A549 (cell line): Measurements from ENCODE around the gene OR1J4. TPM values are rescaled to one million over a fixed set of nuclear protein-coding genes. Genes with fewer than 3 reads are reported as not detected.

Source experiments
- ATAC-seq, 2 experiments: fragments of 200-7000 bp in 1 of 2; fragments of >200 bp in 1 of 2; cut with Nextera tagmentation in 1 of 2; cut with Tn5 transposase in 1 of 2; 3 replicates each; pipeline versions ENCODE4 v1.8.0 to v1.9.1; 2018 to 2020; ENCODE audit warnings: mild to moderate bottlenecking in 1 of 2, moderate library complexity in 1 of 2
- CTCF ChIA-PET: fragments of 300-600 bp; sonication (Branson Sonifier 250); formaldehyde crosslinking; extraction: SDS; loops from one replicate; lab custom pipeline; 2021; ENCODE audit warnings: antibody characterized with exemption, inconsistent platforms; lab: Yijun Ruan, JAX
- POLR2A ChIA-PET: fragments of 350-600 bp; formaldehyde crosslinking; extraction: SDS; loops from one replicate; lab custom pipeline; 2021; ENCODE audit warnings: antibody characterized with exemption, inconsistent platforms; lab: Yijun Ruan, JAX
- DNase-seq, 2 experiments: peaks; one replicate each; pipeline versions ENCODE4 v3.0.0 to v3.0.0-alpha.2; 2011 to 2016; ENCODE audit warnings: low read depth in 1 of 2, low spot score in 1 of 2
- FAIRE-seq: peaks from 2 replicates; lab custom pipeline; 2011; peaks lifted over from hg19 to GRCh38; lab: Jason Lieb, UNC
- H3K27ac ChIP-seq, 2 experiments: fragments of >200 bp; sonication (Bioruptor Twin); formaldehyde crosslinking; 3 replicates each; pipeline ENCODE4 v1.5.1; 2016 to 2017
- H3K4me1 ChIP-seq: fragments of >200 bp; sonication (Bioruptor Twin); formaldehyde crosslinking; 3 replicates; pipeline ENCODE4 v1.6.1; 2016
- H3K4me2 ChIP-seq: fragments of >200 bp; sonication (Bioruptor Twin); formaldehyde crosslinking; 3 replicates; pipeline ENCODE4 v1.6.1; 2016
- H3K4me3 ChIP-seq: fragments of >200 bp; sonication (Bioruptor Twin); formaldehyde crosslinking; 3 replicates; pipeline ENCODE4 v1.5.1; 2016
- H3K9me3 ChIP-seq: fragments of >200 bp; sonication (Bioruptor Twin); formaldehyde crosslinking; 3 replicates; pipeline ENCODE4 v1.6.1; 2016
- FOSB ChIP-seq: fragments of 250-450 bp; sonication (Bioruptor Pico); IDR thresholded peaks from 2 replicates; pipeline ENCODE4 v1.5.0; 2020; ENCODE audit warnings: mild to moderate bottlenecking, moderate library complexity
- HDAC2 ChIP-seq: fragments of 200-600 bp; sonication (generic); IDR thresholded peaks from 2 replicates; pipeline ENCODE4 v1.6.1; 2016
- HOXB5 ChIP-seq: fragments of 250-450 bp; sonication (Bioruptor Pico); IDR thresholded peaks from 2 replicates; pipeline ENCODE4 v1.5.0; 2020; ENCODE audit warnings: mild to moderate bottlenecking, moderate library complexity
- MAFK ChIP-seq: fragments of 450-650 bp; IDR thresholded peaks from 2 replicates; pipeline ENCODE4 v1.6.1; 2014; ENCODE audit not compliant: partially characterized antibody
- TFCP2L1 ChIP-seq: fragments of 250-450 bp; sonication (Bioruptor Pico); IDR thresholded peaks from 2 replicates; pipeline ENCODE4 v1.5.0; 2021; ENCODE audit warnings: mild to moderate bottlenecking
- ZC3H11A ChIP-seq: fragments of 450-650 bp; IDR thresholded peaks from 2 replicates; pipeline ENCODE4 v1.6.1; 2014; ENCODE audit warnings: antibody characterized with exemption, mild to moderate bottlenecking
- ZSCAN20 ChIP-seq: fragments of 250-450 bp; sonication (Bioruptor Pico); IDR thresholded peaks from 2 replicates; pipeline ENCODE4 v1.8.0; 2022; ENCODE audit warnings: mild to moderate bottlenecking, moderate library complexity
- WGBS: methylation state at CpG from one replicate; pipeline ENCODE4 v1.1.6; 2017; ENCODE audit errors: missing lambda C conversion rate; 5-methylcytosine and 5-hydroxymethylcytosine counted together
- polyA plus RNA-seq, 4 experiments: library from polyadenylated mRNA; depleted of rRNA in 3 of 4; stranded (reverse); fragments of >200 nt; fragmentation: RNase III in 1 of 4; extraction: RNeasy Plus Mini Kit Qiagen cat#74134 plus additional on column Dnase treatment in 1 of 4; gene quantifications; 2 replicates in 3 of 4; 3 replicates in 1 of 4; pipeline ENCODE4 v1.2.3, GENCODE V29; 2011 to 2017
- TF ChIP-seq, protein P1 (sequence below): fragments of >200 bp; sonication (Bioruptor Twin); formaldehyde crosslinking; IDR thresholded peaks from 3 replicates; pipeline ENCODE4 v1.5.1; 2016
- TF ChIP-seq, protein P2 (sequence below): IDR thresholded peaks from 2 replicates; pipeline ENCODE4 v1.6.1; 2012; ENCODE audit warnings: low read depth, borderline replicate concordance
- TF ChIP-seq, protein P3 (sequence below): IDR thresholded peaks from 2 replicates; pipeline ENCODE4 v1.6.1; 2012
- TF ChIP-seq, protein P4 (sequence below): fragments of 150-350 bp; IDR thresholded peaks from 2 replicates; pipeline ENCODE4 v1.6.1; 2014; ENCODE audit warnings: low read depth, mild to moderate bottlenecking, low read length

Gene OR1J4
- polyA plus RNA-seq, 2 of the 4 experiments (the other 2 are of a cell fraction) = 0.23 TPM; not detected in 1

DNA sequence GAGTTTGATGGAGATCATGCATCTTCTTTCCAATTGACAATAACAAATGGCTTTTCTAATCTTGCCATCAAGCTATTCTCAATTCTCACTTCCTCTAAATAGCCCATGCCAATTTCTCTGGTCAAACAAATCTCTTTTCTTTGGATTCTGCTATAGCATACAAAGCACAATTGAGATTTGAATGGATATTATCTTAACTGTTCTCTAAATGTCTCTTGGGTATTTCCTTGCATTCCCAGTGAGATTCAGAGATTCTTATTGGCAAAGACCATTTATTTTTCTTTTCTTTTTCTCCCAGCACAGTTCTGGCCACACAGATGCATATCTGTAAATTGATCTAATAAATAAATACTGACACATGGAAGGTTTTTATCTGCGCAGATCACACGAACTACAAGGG is 33.9 kb downstream of the OR1J4 start, which contains the start of gene OR1N2:
Gene OR1N2, plus strand, starts transcription at position 301 of the 400 bp plus-strand sequence. CDS start 100 bp downstream, outside the sequence.
- POLR2A ChIA-PET = no interaction called here
- no peak for DNase-seq
- Histone ChIP-seq H3K4me1 (no peaks in the 10 kb centered on the region), H3K4me3 (no peak within 1 kb of the TSS)
- no peak for TF ChIP-seq MAFK
- TF ChIP-seq, protein P1, sequence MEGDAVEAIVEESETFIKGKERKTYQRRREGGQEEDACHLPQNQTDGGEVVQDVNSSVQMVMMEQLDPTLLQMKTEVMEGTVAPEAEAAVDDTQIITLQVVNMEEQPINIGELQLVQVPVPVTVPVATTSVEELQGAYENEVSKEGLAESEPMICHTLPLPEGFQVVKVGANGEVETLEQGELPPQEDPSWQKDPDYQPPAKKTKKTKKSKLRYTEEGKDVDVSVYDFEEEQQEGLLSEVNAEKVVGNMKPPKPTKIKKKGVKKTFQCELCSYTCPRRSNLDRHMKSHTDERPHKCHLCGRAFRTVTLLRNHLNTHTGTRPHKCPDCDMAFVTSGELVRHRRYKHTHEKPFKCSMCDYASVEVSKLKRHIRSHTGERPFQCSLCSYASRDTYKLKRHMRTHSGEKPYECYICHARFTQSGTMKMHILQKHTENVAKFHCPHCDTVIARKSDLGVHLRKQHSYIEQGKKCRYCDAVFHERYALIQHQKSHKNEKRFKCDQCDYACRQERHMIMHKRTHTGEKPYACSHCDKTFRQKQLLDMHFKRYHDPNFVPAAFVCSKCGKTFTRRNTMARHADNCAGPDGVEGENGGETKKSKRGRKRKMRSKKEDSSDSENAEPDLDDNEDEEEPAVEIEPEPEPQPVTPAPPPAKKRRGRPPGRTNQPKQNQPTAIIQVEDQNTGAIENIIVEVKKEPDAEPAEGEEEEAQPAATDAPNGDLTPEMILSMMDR = no peak
- TF ChIP-seq, all 56 proteins: peak for 0
- no peaks in the 10 kb centered on the region for H3K9me3 ChIP-seq
- H3K4me2 ChIP-seq = no peak within 1 kb of the TSS
- CTCF ChIA-PET = interaction anchor here (0.6 to 1.6 kb wide), 2 partner anchors 11 to 57 kb away, joined by 3 to 5 read pairs; no protein-coding TSS in a partner anchor
- no peak for FAIRE-seq
- no peak within 1 kb of the TSS for H3K27ac ChIP-seq
- WGBS = 3% methylated on average over 2 of the region's 2 CpGs
- ATAC-seq = no peak

DNA sequence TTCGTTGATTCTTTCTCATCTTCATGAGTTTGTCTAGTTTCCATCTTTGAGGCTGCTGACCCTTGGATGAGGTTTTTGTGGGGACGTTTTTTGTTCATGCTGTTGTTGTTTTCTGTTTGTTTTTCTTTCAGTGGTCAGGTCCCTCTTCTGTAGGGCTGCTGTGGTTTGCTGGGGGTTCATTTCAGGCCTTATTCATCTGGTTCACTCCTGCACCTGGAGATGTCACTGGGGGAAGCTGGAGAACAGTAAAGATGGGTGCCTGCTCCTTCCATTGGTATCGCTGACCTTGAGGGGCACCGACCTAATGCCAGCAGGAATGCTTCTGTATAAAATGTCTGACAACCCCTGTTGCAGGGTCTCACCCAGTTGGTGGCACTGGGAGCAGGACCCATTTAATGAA is 42.5 kb downstream of the OR1J4 start:
- H3K27ac ChIP-seq = no peak overlapping the region
- H3K4me2 ChIP-seq = no peak overlapping the region
- no peak for FAIRE-seq
- no peak for ATAC-seq
- CTCF ChIA-PET = no interaction called here
- no peak for TF ChIP-seq HDAC2
- TF ChIP-seq, all 56 proteins: peak for 0
- Histone ChIP-seq H3K4me3 (no peak overlapping the region), H3K4me1 (no peaks in the 10 kb centered on the region), H3K9me3 (peaks cover 12% of the 10 kb centered on the region; the same call in 2 of the 3 replicates)
- no peak for DNase-seq
- POLR2A ChIA-PET = no interaction called here
- WGBS = 36% methylated on average over 4 of the region's 4 CpGs

DNA sequence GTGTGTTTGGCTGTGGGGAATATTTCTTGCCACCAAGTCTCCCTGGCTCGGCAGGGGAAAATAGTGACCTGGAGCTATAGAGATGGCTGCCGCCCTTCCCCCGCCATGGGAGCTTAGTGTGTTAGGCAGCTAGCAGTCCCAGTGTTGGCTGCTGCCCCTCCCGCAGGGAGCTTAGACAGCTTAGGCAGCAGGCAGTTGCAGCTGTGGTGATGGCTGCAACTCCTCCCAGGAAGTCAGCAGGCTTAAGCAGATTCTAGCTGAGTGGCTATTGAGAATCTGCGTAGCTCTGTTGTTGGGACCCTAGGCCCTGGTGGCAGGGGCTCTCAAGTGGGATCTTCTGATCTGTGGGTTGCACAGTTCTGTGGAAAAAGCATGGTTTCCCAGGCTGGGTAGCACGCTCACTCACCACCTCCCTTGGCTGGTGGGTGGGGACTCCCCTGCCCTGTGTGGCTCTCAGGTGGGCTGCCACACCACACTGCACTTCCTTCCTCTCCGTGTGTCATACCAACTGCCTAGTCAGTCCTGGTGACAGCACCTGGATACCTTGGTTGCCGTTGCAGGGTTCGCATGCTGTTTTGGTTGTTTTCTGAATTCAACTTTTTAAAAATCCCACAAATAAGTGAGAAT is 43.3 kb downstream of the OR1J4 start:
- Histone ChIP-seq H3K27ac (no peak overlapping the region), H3K4me2 (no peak overlapping the region), H3K4me3 (no peak overlapping the region), H3K4me1 (no peaks in the 10 kb centered on the region), H3K9me3 (peaks cover 12% of the 10 kb centered on the region; the same call in 2 of the 3 replicates)
- POLR2A ChIA-PET = no interaction called here
- CTCF ChIA-PET = interaction anchor here (0.7 kb wide), 1 partner anchor 858 kb away, joined by 3 read pairs; no protein-coding TSS in a partner anchor
- TF ChIP-seq, protein P2, sequence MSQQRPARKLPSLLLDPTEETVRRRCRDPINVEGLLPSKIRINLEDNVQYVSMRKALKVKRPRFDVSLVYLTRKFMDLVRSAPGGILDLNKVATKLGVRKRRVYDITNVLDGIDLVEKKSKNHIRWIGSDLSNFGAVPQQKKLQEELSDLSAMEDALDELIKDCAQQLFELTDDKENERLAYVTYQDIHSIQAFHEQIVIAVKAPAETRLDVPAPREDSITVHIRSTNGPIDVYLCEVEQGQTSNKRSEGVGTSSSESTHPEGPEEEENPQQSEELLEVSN = no peak
- TF ChIP-seq TFCP2L1 (CRISPR knock-in tag) = no peak
- 42% methylated on average over 6 of the region's 9 CpGs for WGBS
- FAIRE-seq (no peak), DNase-seq (no peak), ATAC-seq (no peak)

DNA sequence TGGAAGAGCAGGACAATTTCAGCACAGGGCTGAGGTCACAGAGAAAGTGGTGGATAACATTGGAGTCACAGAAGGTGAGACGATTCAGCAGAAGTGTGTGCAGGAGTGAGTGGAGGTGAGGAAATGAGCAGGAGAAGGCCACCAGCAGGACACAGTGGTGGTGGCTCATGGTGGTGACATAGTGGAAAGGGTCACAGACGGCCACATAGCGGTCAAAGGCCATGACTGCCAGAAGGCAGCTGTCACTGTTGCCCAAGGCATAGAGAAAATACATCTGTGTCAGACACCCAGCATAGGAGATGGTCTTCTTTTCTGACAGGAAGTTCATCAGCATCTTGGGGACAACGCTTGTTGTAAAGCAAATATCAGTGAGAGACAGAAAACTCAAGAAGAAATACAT is 49.0 kb downstream of the OR1J4 start:
- CTCF ChIA-PET = no interaction called here
- FAIRE-seq (no peak), DNase-seq (no peak), ATAC-seq (no peak)
- TF ChIP-seq FOSB (CRISPR knock-in tag) = no peak
- TF ChIP-seq, protein P3, sequence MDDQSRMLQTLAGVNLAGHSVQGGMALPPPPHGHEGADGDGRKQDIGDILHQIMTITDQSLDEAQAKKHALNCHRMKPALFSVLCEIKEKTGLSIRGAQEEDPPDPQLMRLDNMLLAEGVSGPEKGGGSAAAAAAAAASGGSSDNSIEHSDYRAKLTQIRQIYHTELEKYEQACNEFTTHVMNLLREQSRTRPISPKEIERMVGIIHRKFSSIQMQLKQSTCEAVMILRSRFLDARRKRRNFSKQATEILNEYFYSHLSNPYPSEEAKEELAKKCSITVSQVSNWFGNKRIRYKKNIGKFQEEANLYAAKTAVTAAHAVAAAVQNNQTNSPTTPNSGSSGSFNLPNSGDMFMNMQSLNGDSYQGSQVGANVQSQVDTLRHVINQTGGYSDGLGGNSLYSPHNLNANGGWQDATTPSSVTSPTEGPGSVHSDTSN = no peak
- no peak for TF ChIP-seq ZSCAN20 (CRISPR knock-in tag)
- no peak for TF ChIP-seq ZC3H11A
- TF ChIP-seq, protein P4, sequence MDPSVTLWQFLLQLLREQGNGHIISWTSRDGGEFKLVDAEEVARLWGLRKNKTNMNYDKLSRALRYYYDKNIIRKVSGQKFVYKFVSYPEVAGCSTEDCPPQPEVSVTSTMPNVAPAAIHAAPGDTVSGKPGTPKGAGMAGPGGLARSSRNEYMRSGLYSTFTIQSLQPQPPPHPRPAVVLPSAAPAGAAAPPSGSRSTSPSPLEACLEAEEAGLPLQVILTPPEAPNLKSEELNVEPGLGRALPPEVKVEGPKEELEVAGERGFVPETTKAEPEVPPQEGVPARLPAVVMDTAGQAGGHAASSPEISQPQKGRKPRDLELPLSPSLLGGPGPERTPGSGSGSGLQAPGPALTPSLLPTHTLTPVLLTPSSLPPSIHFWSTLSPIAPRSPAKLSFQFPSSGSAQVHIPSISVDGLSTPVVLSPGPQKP = no peak
- TF ChIP-seq MAFK = no peak
- TF ChIP-seq, protein P2 = no peak
- no peak for TF ChIP-seq HOXB5
- WGBS = 65% methylated on average over 4 of the region's 4 CpGs
- Histone ChIP-seq H3K27ac (no peak overlapping the region), H3K4me3 (no peak overlapping the region), H3K4me1 (no peaks in the 10 kb centered on the region), H3K4me2 (no peak overlapping the region), H3K9me3 (peaks cover 12% of the 10 kb centered on the region; the same call in 1 of the 3 replicates)
- POLR2A ChIA-PET = no interaction called here

Other genes with a start within 250 kb of the OR1J4 start
- 0.41 and 0.49 TPM in 2 replicates for gene PTGS1, start 148.1 kb upstream of the OR1J4 start, polyA plus RNA-seq (2011; rRNA removed)
- 0.77 to 1.6 TPM (median 1.0 TPM) in 3 replicates for gene PTGS1, start 148.1 kb upstream of the OR1J4 start, polyA plus RNA-seq (2017; fragmentation: RNase III; extraction: RNeasy Plus Mini Kit Qiagen cat#74134 plus additional on column Dnase treatment)
- not detected in 2 replicates for gene OR1J1, start 41.2 kb upstream of the OR1J4 start, polyA plus RNA-seq (2011; rRNA removed)
- gene OR1J1, start 41.2 kb upstream of the OR1J4 start, polyA plus RNA-seq (2017; fragmentation: RNase III; extraction: RNeasy Plus Mini Kit Qiagen cat#74134 plus additional on column Dnase treatment) = not detected in 3 replicates
- 0.17 and 0.21 TPM in 2 replicates for gene OR1J2, start 8.3 kb upstream of the OR1J4 start, polyA plus RNA-seq (2011; rRNA removed)
- 0.09 to 0.21 TPM in 2 of 3 replicates, not detected in the other for gene OR1J2, start 8.3 kb upstream of the OR1J4 start, polyA plus RNA-seq (2017; fragmentation: RNase III; extraction: RNeasy Plus Mini Kit Qiagen cat#74134 plus additional on column Dnase treatment)
- not detected in 2 replicates for gene OR1N1, start 8.2 kb downstream of the OR1J4 start, polyA plus RNA-seq (2011; rRNA removed)
- gene OR1N1, start 8.2 kb downstream of the OR1J4 start, polyA plus RNA-seq (2017; fragmentation: RNase III; extraction: RNeasy Plus Mini Kit Qiagen cat#74134 plus additional on column Dnase treatment) = not detected in 3 replicates
- gene OR1N2, start 34.0 kb downstream of the OR1J4 start, polyA plus RNA-seq (2011; rRNA removed) = not detected in 2 replicates
- gene OR1N2, start 34.0 kb downstream of the OR1J4 start, polyA plus RNA-seq (2017; fragmentation: RNase III; extraction: RNeasy Plus Mini Kit Qiagen cat#74134 plus additional on column Dnase treatment) = not detected in 3 replicates
- 0.05 TPM in 2 replicates for gene OR1L8, start 64.2 kb downstream of the OR1J4 start, polyA plus RNA-seq (2011; rRNA removed)
- gene OR1L8, start 64.2 kb downstream of the OR1J4 start, polyA plus RNA-seq (2017; fragmentation: RNase III; extraction: RNeasy Plus Mini Kit Qiagen cat#74134 plus additional on column Dnase treatment) = not detected in 3 replicates
- 0.28 and 0.50 TPM in 2 replicates for gene OR1Q1, start 95.6 kb downstream of the OR1J4 start, polyA plus RNA-seq (2011; rRNA removed)
- gene OR1Q1, start 95.6 kb downstream of the OR1J4 start, polyA plus RNA-seq (2017; fragmentation: RNase III; extraction: RNeasy Plus Mini Kit Qiagen cat#74134 plus additional on column Dnase treatment) = 0.10 to 0.11 TPM in 2 of 3 replicates, not detected in the other
- not detected in 2 replicates for gene OR1B1, start 138.5 kb downstream of the OR1J4 start, polyA plus RNA-seq (2011; rRNA removed)
- gene OR1B1, start 138.5 kb downstream of the OR1J4 start, polyA plus RNA-seq (2017; fragmentation: RNase III; extraction: RNeasy Plus Mini Kit Qiagen cat#74134 plus additional on column Dnase treatment) = not detected in 3 replicates
- gene OR1L1, start 142.6 kb downstream of the OR1J4 start, polyA plus RNA-seq (2011; rRNA removed) = not detected in 2 replicates
- gene OR1L1, start 142.6 kb downstream of the OR1J4 start, polyA plus RNA-seq (2017; fragmentation: RNase III; extraction: RNeasy Plus Mini Kit Qiagen cat#74134 plus additional on column Dnase treatment) = not detected in 3 replicates
- not detected in 2 replicates for gene OR1L3, start 156.0 kb downstream of the OR1J4 start, polyA plus RNA-seq (2011; rRNA removed)
- not detected in 3 replicates for gene OR1L3, start 156.0 kb downstream of the OR1J4 start, polyA plus RNA-seq (2017; fragmentation: RNase III; extraction: RNeasy Plus Mini Kit Qiagen cat#74134 plus additional on column Dnase treatment)
- not detected in 2 replicates for gene OR1L4, start 204.8 kb downstream of the OR1J4 start, polyA plus RNA-seq (2011; rRNA removed)
- gene OR1L4, start 204.8 kb downstream of the OR1J4 start, polyA plus RNA-seq (2017; fragmentation: RNase III; extraction: RNeasy Plus Mini Kit Qiagen cat#74134 plus additional on column Dnase treatment) = not detected in 3 replicates
- not detected in 2 replicates for gene OR1L6, start 223.2 kb downstream of the OR1J4 start, polyA plus RNA-seq (2011; rRNA removed)
- not detected in 3 replicates for gene OR1L6, start 223.2 kb downstream of the OR1J4 start, polyA plus RNA-seq (2017; fragmentation: RNase III; extraction: RNeasy Plus Mini Kit Qiagen cat#74134 plus additional on column Dnase treatment)